Stomach (tissue), 9 donors: ENCODE measurements around the gene EFCAB5. TPM values are rescaled to one million over a fixed set of nuclear protein-coding genes. Genes with fewer than 3 reads are reported as not detected.

ENCODE experiments used
- DNase-seq, 2 donors: peaks; one replicate each; pipeline versions ENCODE4 v3.0.0 to v3.0.0-alpha.2; 2013 to 2019
- H3K27ac ChIP-seq, 5 donors: fragments of 200-600 bp in 4 of 5; sonication (generic) in 4 of 5; one replicate each; pipeline ENCODE4 v1.5.1; 2013 to 2019; ENCODE audit warnings: mild to moderate bottlenecking in 1 of 5, moderate library complexity in 1 of 5
- H3K27me3 ChIP-seq, 3 donors: fragments of 200-600 bp; sonication (generic); one replicate each; pipeline ENCODE4 v1.5.1; 2017 to 2019; ENCODE audit warnings: mixed run types in 1 of 3
- H3K36me3 ChIP-seq, 4 donors: fragments of 200-600 bp; sonication (generic); 1 replicate in 3 of 4; 2 replicates in 1 of 4; pipeline ENCODE4 v1.5.1; 2016 to 2019
- H3K4me1 ChIP-seq, 4 donors: fragments of 200-600 bp; sonication (generic); one replicate each; pipeline ENCODE4 v1.5.1; 2016 to 2019
- H3K4me3 ChIP-seq, 4 donors: fragments of 200-600 bp; sonication (generic) in 3 of 4; one replicate each; pipeline ENCODE4 v1.5.1; 2016 to 2019; ENCODE audit warnings: mild to moderate bottlenecking in 1 of 4
- H3K9me3 ChIP-seq, 4 donors: fragments of 200-600 bp; sonication (generic); one replicate each; pipeline ENCODE4 v1.5.1; 2016 to 2019
- EP300 ChIP-seq: sonication (generic); formaldehyde crosslinking; IDR thresholded peaks from one replicate; pipeline ENCODE4 v1.6.1; 2017; ENCODE audit warnings: antibody characterized with exemption
- POLR2A ChIP-seq, 4 donors: fragments of 450-650 bp; IDR thresholded peaks; one replicate each; pipeline ENCODE4 v1.6.1; 2016; ENCODE audit warnings: antibody characterized with exemption in 4 of 4, control low read depth in 2 of 4, mild to moderate bottlenecking in 1 of 4, moderate library complexity in 1 of 4
- POLR2AphosphoS5 ChIP-seq, 3 donors: sonication (generic); formaldehyde crosslinking; IDR thresholded peaks; one replicate each; pipeline ENCODE4 v1.6.1; 2016; ENCODE audit warnings: antibody characterized with exemption in 3 of 3
- WGBS, 5 donors: extraction: QIAGEN DNeasy Blood & Tissue Kit in 3 of 5; methylation state at CpG; one replicate each; pipeline versions ENCODE4 v1.1.5 to v1.1.7; 2013 to 2018; 5-methylcytosine and 5-hydroxymethylcytosine counted together
- intact Hi-C: fragments of 100-400 bp; cut with DNase I; formaldehyde crosslinking; loops from one replicate; pipeline ENCODE4 v1.15.1; 2023; ENCODE audit warnings: low total_unique reads
- polyA plus RNA-seq, 3 donors: library from polyadenylated mRNA; stranded (reverse); fragments of 200-250 nt; gene quantifications; one replicate each; pipeline ENCODE4 v1.2.3, GENCODE V29; 2013
- total RNA-seq, 5 donors: library from RNA; depleted of rRNA; stranded (reverse); fragments of >200 nt; gene quantifications; one replicate each; pipeline versions ENCODE4 v1.1.0 to v1.2.3, GENCODE V29; 2014 to 2016
- TF ChIP-seq, protein P1 (sequence below), 7 experiments: fragments of 450-650 bp in 4 of 7; fragments of 200-600 bp in 3 of 7; sonication (generic) in 3 of 7; IDR thresholded peaks; one replicate each; pipeline ENCODE4 v1.5.1; 2016 to 2019; ENCODE audit warnings: antibody characterized with exemption in 7 of 7, control low read depth in 2 of 7, mild to moderate bottlenecking in 1 of 7
- donor health status: healthy with polysubstance abuse.
- donor health status: Bipolar disorder and iron deficiency.
- donor health status: healthy.

Gene EFCAB5
- total and polyA plus RNA-seq, 8 donors = 0.05 to 2.8 (median 1.4) TPM; not detected in 4

DNA sequence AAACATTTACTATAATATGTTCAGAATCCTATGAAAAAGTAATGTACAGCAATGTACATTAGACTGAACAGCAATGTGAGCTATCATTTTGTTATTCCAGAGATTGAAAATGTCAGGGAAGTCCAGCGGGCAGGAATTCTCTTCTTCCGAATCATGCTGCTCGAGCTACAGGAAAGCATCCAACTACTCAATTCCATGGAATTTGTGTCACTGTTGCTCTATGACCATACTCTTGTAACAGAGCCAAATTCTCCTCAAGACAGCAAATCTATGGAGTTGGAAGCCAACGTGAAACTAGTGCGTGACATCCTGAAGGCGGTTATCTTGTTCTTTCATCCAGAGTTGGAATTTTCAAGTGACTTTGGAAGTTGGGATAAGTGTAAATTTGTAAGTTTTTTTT, 150.3 kb downstream of the EFCAB5 start:
- H3K27ac ChIP-seq = no peak overlapping the region
- DNase-seq = peak in 1 of 2 donors; percentile 32
- peaks cover 0 to 33% (median 0%) of the 10 kb centered on the region in 3 donors for H3K27me3 ChIP-seq
- H3K4me3 ChIP-seq = no peak overlapping the region
- H3K9me3 ChIP-seq = no peaks in the 10 kb centered on the region
- H3K36me3 ChIP-seq = no peaks in the 10 kb centered on the region
- intact Hi-C loops = no loop called here
- H3K4me1 ChIP-seq = peaks cover 0 to 9% (median 7%) of the 10 kb centered on the region in 4 donors
- TF ChIP-seq, protein P1, sequence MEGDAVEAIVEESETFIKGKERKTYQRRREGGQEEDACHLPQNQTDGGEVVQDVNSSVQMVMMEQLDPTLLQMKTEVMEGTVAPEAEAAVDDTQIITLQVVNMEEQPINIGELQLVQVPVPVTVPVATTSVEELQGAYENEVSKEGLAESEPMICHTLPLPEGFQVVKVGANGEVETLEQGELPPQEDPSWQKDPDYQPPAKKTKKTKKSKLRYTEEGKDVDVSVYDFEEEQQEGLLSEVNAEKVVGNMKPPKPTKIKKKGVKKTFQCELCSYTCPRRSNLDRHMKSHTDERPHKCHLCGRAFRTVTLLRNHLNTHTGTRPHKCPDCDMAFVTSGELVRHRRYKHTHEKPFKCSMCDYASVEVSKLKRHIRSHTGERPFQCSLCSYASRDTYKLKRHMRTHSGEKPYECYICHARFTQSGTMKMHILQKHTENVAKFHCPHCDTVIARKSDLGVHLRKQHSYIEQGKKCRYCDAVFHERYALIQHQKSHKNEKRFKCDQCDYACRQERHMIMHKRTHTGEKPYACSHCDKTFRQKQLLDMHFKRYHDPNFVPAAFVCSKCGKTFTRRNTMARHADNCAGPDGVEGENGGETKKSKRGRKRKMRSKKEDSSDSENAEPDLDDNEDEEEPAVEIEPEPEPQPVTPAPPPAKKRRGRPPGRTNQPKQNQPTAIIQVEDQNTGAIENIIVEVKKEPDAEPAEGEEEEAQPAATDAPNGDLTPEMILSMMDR (IDR thresholded peaks at IDR 0.05) = no peak
- TF ChIP-seq POLR2AphosphoS5 (IDR thresholded peaks at IDR 0.05) (no peak), POLR2A (IDR thresholded peaks at IDR 0.05) (no peak), EP300 (no peak)
- 54 to 75% (median 65%) methylated on average over 6 of the region's 6 CpGs for WGBS, 5 donors

DNA sequence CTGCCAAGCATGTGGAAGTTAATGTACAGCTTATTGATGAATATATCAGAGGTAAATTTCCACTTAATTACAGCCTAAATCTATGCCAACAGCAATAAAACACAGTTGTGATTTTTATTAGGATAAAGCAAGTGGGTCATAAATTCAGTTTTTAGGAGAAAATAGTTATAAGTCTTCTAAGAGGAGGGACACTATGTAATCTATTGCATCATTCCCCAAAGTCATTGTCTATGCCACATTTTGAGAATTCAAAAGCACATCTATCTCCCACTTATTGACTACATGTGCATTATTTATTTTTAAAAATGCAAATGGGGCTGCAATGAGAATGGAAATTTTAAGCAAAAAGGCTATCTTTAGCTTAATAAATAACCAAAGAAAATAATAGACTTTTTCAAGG, 151.5 kb downstream of the EFCAB5 start:
- peaks cover 0 to 9% (median 7%) of the 10 kb centered on the region in 4 donors for H3K4me1 ChIP-seq
- peaks cover 0 to 28% (median 0%) of the 10 kb centered on the region in 3 donors for H3K27me3 ChIP-seq
- intact Hi-C loops = no loop called here
- H3K4me3 ChIP-seq = no peak overlapping the region
- no peak for TF ChIP-seq EP300
- TF ChIP-seq POLR2AphosphoS5 (IDR thresholded peaks at IDR 0.05) = no peak
- TF ChIP-seq, protein P1 (IDR thresholded peaks at IDR 0.05) = no peak
- no peak for TF ChIP-seq POLR2A (IDR thresholded peaks at IDR 0.05)
- no peak for DNase-seq
- H3K27ac ChIP-seq = no peak overlapping the region
- no peaks in the 10 kb centered on the region for H3K9me3 ChIP-seq
- no peaks in the 10 kb centered on the region for H3K36me3 ChIP-seq

DNA sequence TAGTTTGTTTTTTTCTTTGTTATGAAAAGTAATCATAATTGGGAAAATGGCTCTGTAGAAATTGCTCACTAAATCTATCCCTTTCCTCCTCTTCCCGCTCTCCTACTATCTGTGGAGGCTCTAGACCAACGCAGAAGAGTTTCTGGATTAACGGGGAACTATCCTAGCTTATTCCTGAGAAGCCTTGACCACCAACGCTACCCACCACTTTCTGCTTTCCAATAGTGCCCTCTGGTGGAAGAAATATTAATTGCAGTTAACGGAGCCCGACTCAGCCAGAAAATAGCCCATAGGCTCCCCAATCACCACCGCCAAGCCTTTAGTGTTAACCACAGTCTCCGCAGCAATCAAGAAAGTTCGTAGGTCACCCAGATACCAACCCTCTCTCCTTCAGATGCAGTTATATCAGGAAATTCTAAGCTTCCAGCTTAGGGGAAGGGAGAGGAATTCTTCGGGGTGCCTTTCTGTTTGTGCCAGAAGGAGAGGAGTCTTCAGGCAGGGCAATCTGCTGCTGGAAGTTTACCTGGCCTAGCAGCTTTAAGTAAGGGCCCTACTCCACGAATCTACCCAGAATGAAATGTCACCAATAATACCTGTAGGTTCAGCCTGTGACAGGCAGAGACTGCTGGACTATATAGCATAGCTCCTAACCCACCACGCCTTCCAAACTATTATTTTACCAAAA, 152.2 kb downstream of the EFCAB5 start:
- WGBS, 5 donors = 10 to 16% (median 12%) methylated on average over 11 to 12 of the region's 12 CpGs
- H3K27ac ChIP-seq = no peak overlapping the region
- peak; percentile 38 to 79 for DNase-seq
- H3K9me3 ChIP-seq = no peaks in the 10 kb centered on the region
- no peaks in the 10 kb centered on the region for H3K36me3 ChIP-seq
- TF ChIP-seq POLR2AphosphoS5 (IDR thresholded peaks at IDR 0.05) = no peak
- TF ChIP-seq, protein P1 (IDR thresholded peaks at IDR 0.05) = peak in 4 of 7 experiments; percentile 77 to 86 (median 81)
- no peak overlapping the region for H3K4me3 ChIP-seq
- H3K27me3 ChIP-seq = peaks cover 0 to 22% (median 0%) of the 10 kb centered on the region in 3 donors
- intact Hi-C loops = no loop called here
- peaks cover 0 to 9% (median 7%) of the 10 kb centered on the region in 4 donors for H3K4me1 ChIP-seq

DNA sequence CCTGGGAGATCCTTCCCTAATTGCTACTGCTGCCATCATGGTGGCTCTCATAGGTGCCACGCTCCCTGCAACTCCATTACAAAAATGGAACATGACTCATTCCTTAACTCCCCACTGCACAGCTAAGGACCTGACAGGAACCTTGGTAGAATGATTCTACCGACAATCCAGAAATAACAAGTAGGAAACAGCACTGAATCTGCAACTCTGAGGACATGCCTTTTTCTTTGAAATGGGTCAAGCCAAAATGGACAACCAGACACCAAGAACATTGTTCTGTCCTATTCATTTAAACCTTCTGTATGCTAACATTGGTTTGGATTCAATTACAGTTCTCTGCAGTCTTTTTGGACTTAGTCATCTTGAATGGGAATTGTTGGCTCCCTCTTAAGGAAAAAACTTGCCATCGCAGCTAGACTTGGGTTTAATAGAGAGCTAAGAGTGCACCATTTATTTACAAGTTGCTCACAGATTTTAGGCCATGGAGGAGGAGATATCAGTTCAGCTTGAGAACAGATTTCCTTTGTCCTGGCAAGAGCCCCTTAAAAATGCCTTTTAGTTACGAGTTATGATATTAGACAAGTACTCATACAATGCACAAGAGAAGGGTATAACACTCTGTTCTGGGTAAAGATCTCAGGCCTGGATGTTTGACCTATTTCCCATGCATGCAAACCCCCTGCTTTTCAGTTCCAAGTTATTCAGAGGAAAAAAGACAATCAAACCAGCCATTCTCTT, 154.2 kb downstream of the EFCAB5 start:
- H3K36me3 ChIP-seq = no peaks in the 10 kb centered on the region
- intact Hi-C loops = no loop called here
- H3K27ac ChIP-seq = no peak overlapping the region
- H3K4me3 ChIP-seq = no peak overlapping the region
- no peak for TF ChIP-seq POLR2A (IDR thresholded peaks at IDR 0.05)
- TF ChIP-seq, protein P1 (IDR thresholded peaks at IDR 0.05) = peak in 3 of 7 experiments; percentile 8 to 39 (median 34)
- no peak for TF ChIP-seq EP300
- no peak for TF ChIP-seq POLR2AphosphoS5 (IDR thresholded peaks at IDR 0.05)
- H3K9me3 ChIP-seq = no peaks in the 10 kb centered on the region
- peaks cover 0 to 9% (median 7%) of the 10 kb centered on the region in 4 donors for H3K4me1 ChIP-seq
- DNase-seq = peak in 1 of 2 donors; percentile 59
- 41 to 55% (median 45%) methylated on average over 4 of the region's 4 CpGs for WGBS, 5 donors
- peaks cover 0 to 3% (median 0%) of the 10 kb centered on the region in 3 donors for H3K27me3 ChIP-seq
